HEK293T (cell line): ENCODE measurements around the gene TNIK.

Experiments used
- ARNT ChIP-seq: fragments of 450-650 bp; IDR thresholded peaks from 2 replicates; pipeline ENCODE4 v1.6.1; 2017; ENCODE audit warnings: mild to moderate bottlenecking
- BHLHE40 ChIP-seq: fragments of 450-650 bp; IDR thresholded peaks from 2 replicates; pipeline ENCODE4 v1.6.1; 2016; ENCODE audit warnings: mild to moderate bottlenecking, moderate library complexity, borderline replicate concordance
- CTBP1 ChIP-seq: fragments of 450-650 bp; IDR thresholded peaks from 2 replicates; pipeline ENCODE4 v1.6.1; 2016; ENCODE audit warnings: borderline replicate concordance
- ELF4 ChIP-seq: fragments of 450-650 bp; IDR thresholded peaks from 2 replicates; pipeline ENCODE4 v1.6.1; 2017; ENCODE audit warnings: antibody characterized with exemption
- FOXA1 ChIP-seq: fragments of 450-650 bp; IDR thresholded peaks from 2 replicates; pipeline ENCODE4 v1.6.1; 2016; ENCODE audit warnings: mild to moderate bottlenecking
- FOXM1 ChIP-seq: fragments of 450-650 bp; IDR thresholded peaks from 2 replicates; pipeline ENCODE4 v1.6.1; 2017; ENCODE audit warnings: mild to moderate bottlenecking, borderline replicate concordance
- HDGF ChIP-seq: fragments of 450-650 bp; IDR thresholded peaks from 2 replicates; pipeline ENCODE4 v1.6.1; 2017; ENCODE audit warnings: antibody characterized with exemption, borderline replicate concordance
- L3MBTL2 ChIP-seq: fragments of 450-650 bp; conservative IDR thresholded peaks from 2 replicates; pipeline ENCODE4 v1.6.1; 2016; ENCODE audit warnings: mild to moderate bottlenecking
- NFRKB ChIP-seq: fragments of 450-650 bp; IDR thresholded peaks from 2 replicates; pipeline ENCODE4 v1.6.1; 2016; ENCODE audit warnings: mild to moderate bottlenecking, moderate library complexity
- SP1 ChIP-seq: fragments of 450-650 bp; IDR thresholded peaks from 2 replicates; pipeline ENCODE4 v1.6.1; 2017
- TARDBP ChIP-seq: fragments of 450-650 bp; IDR thresholded peaks from 2 replicates; pipeline ENCODE4 v1.6.1; 2016
- TF ChIP-seq, protein P1 (sequence below): fragments of 450-650 bp; IDR thresholded peaks from 2 replicates; pipeline ENCODE4 v1.6.1; 2016

DNA sequence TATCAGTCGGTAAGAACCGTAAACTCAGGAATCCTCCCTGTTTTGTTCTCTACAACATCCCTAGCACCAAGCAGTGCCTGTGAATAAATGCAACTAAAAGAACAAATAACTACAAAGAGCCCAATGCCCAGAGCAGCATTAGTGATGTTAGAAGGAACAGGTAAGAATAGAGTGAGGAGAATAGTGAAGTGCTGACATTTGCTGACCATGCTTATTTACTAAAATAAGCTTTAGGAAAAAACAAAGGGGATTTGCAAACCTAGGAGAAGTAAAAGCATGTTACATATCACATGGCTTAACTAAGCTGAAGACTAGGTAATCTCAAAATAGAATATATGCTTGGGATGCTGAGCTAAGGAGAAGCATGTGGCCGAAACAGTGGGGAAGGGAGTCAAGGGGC lies 247.6 kb downstream of the TNIK start:
- TF ChIP-seq ELF4 (no peak), SP1 (no peak), L3MBTL2 (no peak), FOXM1 (no peak), TARDBP (no peak), BHLHE40 (no peak), NFRKB (no peak), ARNT (no peak), FOXA1 (no peak), HDGF (no peak), CTBP1 (no peak)
- TF ChIP-seq, protein P1, sequence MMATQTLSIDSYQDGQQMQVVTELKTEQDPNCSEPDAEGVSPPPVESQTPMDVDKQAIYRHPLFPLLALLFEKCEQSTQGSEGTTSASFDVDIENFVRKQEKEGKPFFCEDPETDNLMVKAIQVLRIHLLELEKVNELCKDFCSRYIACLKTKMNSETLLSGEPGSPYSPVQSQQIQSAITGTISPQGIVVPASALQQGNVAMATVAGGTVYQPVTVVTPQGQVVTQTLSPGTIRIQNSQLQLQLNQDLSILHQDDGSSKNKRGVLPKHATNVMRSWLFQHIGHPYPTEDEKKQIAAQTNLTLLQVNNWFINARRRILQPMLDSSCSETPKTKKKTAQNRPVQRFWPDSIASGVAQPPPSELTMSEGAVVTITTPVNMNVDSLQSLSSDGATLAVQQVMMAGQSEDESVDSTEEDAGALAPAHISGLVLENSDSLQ, result no peak
